DMS53 treated with DMSO at 0.1 percent for 48 hours (cell line): ENCODE measurements around the gene CDKN1B.

Experiments
- DNase-seq: peaks from one replicate; lab custom pipeline; 2025; ENCODE audit not compliant: unreplicated experiment; lab: John Stamatoyannopoulos, UW

CDKN1B gene

DNA sequence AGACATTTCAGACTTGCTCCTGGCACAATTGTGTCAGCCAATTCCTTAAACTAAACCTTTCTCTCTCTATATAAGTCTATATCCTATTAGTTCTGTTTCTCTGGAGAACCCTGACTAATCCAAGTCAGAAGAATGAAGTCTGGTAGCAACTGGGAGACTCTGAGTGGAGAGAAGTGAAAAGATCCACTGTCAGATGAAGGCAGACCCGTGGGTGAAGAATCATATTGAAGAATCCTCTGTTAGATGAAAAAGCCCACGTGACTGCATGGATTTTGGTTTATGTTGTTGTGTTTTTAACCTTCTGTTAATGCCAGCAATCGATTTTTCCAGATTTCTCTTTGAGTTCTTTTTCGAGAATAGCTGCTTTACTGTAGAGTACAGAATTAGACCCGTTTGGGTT lies 38.8 kb downstream of the CDKN1B start:
- no peak for DNase-seq

DNA sequence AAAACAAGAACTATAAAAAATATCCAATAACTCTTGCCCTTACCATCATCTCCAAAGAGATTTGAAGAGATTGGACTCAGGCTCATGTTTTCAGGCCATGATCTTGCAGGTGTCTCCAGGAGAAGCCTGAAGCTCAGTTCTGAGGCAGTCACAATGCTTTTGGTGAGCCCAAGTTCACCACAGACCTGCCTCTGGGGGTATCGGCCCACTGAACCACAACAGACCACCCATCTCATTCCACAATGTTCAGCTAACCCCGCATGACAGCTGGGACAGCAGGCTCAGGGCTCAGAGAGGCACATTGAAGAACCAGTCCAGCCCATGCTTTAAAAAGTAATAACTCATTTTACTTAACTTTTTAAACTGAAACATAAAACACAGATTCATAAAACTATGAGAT lies 40.0 kb downstream of the CDKN1B start:
- no peak for DNase-seq

DNA sequence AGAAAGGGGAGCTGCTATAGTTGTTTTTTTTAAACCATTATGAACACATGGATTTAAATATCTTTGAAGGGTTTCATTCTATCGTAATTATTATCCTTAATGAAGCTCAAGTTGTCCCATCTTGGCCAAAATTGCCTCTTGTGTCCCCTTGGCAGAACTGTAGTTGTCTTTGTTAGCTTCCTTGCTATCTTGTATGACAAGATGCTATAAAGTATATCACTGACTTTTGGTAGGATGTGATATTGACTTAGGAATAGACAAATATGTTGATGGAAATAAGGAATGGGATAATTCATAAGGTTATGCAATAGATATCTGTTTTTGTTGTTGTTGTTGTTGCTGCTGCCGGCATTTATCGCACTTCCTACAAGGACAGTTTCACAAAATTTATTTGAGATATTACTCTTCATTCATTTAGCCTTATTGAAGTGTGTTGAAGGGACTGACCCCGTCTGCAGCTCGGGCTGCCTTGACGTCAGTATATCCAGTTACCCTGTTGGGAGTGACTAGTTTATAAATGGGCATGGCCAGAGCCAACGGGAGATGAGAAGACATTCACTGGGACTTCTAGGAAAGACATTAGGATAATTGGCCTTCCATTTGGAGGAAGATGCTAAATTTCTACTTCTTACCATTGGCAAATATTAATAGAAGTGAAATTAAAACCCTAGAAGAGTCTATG lies 42.2 kb downstream of the CDKN1B start:
- DNase-seq = no peak

DNA sequence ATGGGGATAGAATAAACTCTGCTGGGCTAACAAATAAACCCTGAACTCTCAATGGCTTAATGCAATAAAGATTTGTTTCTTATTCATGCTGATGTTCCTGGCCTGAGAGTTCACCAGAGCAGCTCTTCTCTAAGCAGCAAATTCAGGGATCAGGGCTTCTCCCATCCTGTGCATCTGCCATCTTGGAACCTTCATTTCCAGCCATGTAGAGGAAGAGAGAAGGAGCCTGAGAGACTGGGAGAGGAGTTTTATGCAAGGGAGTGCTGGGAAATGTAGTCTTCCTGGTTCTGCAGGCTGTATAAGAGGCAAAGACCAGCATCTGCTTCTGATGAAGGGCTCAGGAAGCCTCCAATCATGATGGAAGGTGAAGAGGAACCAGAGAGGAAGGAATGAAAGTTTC lies 47.7 kb downstream of the CDKN1B start:
- DNase-seq = no peak

DNA sequence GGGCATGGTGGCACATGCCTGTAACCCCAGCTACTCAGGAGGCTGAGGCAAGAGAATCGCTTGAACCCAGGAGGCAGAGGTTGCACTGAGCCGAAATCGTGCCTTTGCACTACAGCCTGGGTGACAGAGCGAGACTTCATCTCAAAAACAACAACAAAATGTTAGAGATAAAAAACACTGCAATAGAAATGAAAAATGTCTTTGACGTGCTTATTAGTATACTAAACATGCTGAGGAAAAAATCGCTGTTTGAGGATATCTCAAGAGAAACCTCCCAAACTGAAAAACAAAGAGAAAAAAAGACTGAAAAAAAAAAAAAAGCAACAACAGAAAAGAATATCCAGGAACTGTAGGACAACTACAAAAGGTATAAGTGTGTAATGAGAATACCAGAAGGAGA lies 53.1 kb downstream of the CDKN1B start:
- no peak for DNase-seq
